GM19238 (cell line): ENCODE results near the gene NEGR1.

Source experiments
- DNase-seq: peaks from one replicate; pipeline ENCODE4 v3.0.0; 2011; ENCODE audit warnings: low spot score; ENCODE audit not compliant: insufficient read length

Gene NEGR1

DNA sequence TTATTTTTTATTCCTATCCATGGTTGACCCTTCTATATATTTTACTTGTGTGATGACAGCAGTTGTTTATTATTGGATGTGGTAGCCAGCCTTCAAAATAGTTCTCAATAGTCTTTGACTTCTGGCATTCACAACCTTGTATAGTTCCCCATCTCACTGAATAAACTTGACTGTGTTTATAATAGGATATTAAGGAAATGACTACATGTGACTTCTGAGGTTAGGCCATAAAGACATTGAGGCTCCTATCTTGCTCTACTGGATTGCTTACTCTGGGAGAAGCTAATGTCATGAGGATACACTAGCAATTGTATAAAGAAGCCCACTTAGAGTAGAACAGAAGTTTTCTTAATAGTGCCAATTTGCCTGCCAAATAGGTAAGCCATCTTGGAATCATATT, 231.8 kb downstream of the NEGR1 start:
- DNase-seq, result no peak

- no peak for DNase-seq
Measured at GRCh38 chr1:72037745-72038343, 244.5 kb downstream of the NEGR1 start.

GRCh38 chr1:72034827-72035226, 247.5 kb downstream of the NEGR1 start:
- no peak for DNase-seq

DNA sequence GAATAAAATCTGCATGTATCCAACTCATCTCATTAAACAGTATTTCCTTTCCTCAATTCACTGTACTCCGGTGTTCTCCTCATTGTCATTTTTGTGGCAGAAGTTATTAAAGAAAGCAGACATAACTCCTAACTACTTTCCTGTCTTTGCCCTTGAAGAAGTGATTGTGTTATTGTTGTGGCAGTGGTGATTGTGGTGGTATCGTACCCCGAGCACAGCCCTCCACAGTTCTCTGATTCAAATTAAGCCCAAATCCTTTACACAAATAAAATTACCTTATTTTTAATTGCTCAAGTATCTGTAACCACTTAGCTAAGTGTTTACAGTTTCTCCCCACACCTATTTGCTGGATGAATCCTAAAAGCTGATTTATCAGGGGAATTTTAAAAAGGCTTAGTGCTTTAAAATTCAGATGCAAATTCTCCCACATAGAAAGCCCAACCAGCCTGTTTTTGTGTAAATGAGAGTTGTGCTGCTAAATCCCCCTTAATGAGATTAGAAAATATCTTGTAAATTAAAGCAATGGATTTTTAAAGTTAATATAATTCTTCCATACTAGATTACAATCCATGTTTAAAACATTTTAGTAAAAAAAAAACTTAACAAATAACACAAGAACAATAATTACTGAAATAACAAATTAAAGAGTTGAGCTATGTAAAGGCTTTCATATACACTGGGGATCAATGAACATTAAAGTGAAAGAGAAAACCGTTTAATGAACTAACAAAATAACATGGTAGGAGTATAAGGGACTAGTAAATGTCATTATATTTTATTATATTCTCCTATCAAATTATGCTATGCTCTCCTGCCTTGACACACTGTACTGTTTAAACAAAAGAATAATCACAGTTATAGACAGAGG, 259.0 kb downstream of the NEGR1 start:
- DNase-seq, result no peak

DNA sequence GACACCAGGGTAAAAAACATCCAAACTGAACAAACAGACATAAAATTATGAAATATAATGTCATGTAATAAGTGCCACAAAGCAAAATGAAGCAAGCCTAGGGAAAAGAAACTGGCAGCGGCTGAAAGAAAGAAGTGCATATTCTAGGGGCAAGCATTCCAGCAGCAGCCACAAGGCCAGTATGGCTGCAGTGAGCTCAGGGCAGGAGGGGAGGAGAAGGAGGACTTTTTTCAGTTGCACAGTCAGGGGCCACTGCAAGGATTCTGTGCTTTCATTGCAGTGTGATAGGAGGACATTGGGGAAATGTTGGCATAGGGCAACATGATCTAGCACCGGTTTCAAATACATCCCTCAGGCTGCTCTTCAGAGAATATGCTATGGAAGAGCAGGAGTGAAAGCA, 263.8 kb downstream of the NEGR1 start:
- DNase-seq, result no peak

DNA sequence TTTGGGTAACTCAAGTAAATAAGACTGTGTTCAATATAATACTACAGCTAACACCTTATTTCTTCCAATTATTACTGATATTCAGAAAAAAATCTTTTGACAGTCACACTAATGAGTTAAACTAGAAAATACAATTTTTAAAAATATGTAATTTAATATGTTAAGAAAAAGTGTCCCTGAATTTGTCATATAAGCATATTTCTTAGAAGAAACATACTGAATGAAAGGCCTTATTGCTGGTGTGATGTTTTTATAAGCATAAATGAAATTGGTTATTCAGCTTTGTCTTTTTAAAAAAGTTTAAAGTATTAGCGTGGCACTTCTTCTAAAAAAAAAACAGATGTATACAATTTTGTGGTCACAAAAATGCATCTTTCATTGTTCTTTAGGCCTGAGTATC, 267.3 kb downstream of the NEGR1 start:
- DNase-seq, result no peak

- DNase-seq, result no peak
Measured at GRCh38 chr1:72013161-72013560, 269.2 kb downstream of the NEGR1 start.

- DNase-seq, result no peak
Measured at GRCh38 chr1:72011721-72012120, 270.6 kb downstream of the NEGR1 start.

DNA sequence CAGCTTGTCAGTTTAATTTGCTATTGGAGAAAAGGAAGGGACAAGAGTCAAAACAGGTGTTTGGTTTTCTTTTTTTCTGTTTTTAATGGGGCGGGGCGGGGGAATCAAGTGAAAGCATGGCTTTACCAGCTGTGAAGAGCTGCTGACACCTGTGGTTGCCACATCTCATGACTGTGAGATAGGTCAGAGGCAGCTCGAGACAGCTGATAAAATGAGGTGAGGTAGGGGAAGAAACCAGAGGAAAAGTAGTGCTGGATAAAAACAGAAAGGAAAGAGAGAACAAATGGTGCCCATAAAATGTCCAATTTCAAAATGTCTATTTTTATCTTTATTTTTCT, 272.3 kb downstream of the NEGR1 start:
- DNase-seq, result no peak

DNA sequence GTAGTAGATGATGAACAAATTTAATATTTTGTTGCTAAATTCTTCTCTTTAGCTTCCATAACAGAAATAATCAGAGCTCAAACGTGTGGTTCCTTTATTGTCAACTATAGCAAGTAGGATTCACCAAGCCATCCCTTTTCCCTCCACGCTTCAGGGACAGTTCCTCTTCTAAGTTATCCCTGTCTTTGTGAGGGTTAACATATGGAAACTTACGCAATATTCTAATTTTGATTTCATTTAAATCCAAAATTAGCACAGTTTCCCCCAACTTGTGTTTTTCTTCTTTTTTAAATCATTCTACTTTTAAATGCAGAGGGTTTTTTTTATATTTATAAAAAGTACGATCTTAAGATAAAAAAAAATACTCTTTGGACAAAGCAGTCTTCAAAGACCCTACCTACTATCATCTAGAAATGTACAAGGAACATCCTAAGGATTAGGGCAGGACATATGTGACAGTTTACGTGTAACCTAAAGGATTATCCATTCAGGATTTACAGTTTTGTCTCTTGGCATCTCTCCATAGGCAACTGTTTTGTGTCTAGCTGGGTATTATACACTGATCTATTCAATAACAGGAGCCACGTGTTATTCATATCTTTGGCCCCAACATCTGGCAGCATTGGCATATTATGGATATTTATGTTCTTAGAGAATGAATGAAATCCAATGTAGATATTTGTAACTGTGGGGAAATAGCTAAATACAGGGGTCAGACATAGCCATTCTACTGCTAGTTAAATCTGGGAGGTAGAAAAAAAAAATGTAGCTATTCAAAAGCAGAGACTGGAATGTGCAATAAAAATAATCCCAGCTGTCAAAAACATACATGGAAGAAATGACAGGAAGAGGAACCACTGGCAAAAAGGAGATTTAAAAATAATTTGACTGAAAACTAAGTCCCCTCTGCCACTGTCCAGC, 272.9 kb downstream of the NEGR1 start:
- DNase-seq, result no peak

DNA sequence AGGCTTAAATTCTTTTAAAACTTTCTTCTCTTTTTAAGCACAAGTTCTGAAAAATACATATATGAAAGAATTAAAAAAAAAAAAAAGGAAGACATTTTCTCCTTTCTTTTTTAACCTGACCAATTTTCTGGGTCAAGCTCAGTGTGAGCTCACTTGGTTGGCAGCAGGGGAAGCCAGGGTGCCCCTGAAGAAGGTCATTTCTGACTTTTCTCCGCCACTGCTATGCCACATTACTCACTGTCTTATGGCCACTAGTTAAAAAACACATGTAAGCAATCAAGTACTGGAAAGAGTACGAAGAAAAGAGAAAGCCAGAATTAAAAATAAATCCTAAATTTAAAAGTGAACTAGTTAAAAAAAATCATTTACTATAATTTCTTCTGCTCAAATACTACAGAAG, 275.0 kb downstream of the NEGR1 start:
- DNase-seq, result no peak

GRCh38 chr1:72006092-72006491, 276.2 kb downstream of the NEGR1 start:
- no peak for DNase-seq

DNA sequence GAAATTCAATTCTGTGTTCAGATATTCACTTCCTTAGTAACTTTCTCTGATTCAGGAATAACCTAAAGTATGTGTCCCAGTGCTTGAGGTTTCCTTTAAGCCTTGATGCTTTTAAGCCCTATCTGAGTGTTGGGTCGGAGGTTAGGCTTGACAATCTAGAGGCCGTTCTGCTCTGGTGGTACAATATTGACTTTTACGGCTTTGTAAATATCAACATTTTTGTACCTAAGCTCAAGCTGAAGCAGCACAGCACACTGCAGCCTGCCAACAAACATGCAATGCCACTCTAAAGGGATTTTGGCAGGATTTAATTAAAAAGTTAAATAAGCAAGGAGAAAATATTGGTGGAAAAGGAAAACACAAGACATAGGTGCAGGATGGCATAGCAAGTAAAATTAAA, 279.2 kb downstream of the NEGR1 start:
- DNase-seq, result no peak

- no peak for DNase-seq
Measured at GRCh38 chr1:72000809-72001208, 281.5 kb downstream of the NEGR1 start.

GRCh38 chr1:71994646-71995045, 287.7 kb downstream of the NEGR1 start:
- DNase-seq, result no peak

DNA sequence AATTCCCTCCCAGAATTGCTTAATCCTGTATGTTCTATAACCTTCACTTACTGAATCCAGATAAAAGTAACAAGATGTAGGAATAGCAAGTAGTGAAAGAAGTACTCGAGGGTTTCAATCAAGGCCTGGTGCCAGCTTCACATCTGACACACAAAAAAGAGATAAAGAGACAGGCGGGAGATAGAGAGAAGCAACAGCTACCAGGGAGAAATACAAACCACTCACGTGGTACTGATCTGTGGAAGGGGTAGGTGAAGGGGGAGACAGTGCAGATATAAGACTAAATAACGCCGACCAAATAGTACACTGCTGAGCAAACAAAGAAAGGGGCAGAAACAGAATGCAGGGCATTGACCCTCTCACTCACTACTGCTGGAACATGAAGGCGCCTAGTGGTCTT, 295.2 kb downstream of the NEGR1 start:
- DNase-seq, result no peak

- no peak for DNase-seq
Measured at GRCh38 chr1:71986160-71986559, 296.2 kb downstream of the NEGR1 start.

DNA sequence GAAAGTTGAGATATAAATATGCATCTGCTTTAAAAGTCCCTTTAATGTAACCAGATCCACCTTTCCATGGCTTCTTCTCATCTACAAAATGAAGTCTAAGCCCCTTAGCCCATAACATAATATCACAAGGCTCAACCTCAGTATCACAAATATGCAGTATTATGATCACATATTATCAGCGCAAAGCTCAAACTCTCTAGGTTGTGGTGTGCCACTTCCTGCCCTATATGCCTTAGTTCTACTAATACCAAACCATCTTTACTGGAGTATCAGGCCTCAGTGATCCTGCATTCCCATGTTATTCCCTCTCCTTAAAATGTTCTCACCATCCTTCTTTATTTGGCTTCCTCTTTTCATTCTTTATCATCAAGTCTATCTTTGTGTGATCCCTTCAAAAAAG, 301.8 kb downstream of the NEGR1 start:
- no peak for DNase-seq

- DNase-seq, result no peak
Measured at GRCh38 chr1:71979882-71980281, 302.5 kb downstream of the NEGR1 start.

- no peak for DNase-seq
Measured at GRCh38 chr1:71967670-71968069, 314.7 kb downstream of the NEGR1 start.

DNA sequence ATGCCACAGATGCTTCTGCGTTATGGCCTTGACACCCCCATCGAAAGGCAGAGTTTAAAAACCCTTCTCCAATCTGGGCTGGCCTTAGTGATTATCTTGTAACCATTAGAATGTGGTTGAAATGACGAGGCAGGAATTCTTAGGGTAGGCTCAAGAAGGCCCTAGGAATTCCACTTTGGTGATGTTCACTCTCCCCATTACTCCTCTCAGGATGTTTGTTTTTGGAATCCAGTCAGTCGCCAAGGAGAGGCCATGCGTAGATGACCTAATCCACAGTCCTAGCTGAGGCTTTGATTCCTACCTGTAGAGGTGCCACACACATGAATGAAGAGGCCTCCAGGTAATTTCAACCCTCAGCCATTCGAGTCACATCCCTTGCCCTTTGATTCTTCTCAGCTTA, 318.2 kb downstream of the NEGR1 start:
- DNase-seq, result no peak

GRCh38 chr1:71956613-71957285, 325.6 kb downstream of the NEGR1 start:
- no peak for DNase-seq
